Measurements from ENCODE around the gene CRIM1. TPM values are rescaled to one million over a fixed set of nuclear protein-coding genes. Genes with fewer than 3 reads are reported as not detected.

Gene CRIM1
- total and polyA plus RNA-seq, 2 experiments from 2014 or later = 10.5 to 36.4 TPM

DNA sequence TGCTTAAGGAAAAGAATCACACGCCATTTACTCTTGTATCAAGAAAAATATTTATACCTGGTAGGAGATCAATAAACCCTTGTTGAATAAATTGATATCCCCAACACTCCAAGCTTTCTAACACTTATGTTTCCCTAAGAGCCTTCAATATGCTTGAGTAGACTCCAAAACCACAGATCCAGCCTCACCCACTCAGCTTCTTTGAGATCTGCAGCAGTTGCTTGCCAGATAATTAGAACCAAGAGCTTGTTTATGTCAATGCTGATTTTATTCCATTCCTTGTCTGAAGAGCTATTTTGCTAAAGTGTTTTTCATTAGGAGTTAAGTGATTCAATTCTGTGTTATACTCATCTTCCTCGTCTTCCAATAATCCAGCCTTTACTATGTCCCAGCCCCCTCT is 26.3 kb upstream of the CRIM1 start:
- Mint-ChIP-seq H3K4me1 (peaks cover 19% of the 10 kb centered on the region), H3K27me3 (ENCODE audit: insufficient read depth, low read depth, poor library complexity) (no peaks in the 10 kb centered on the region), H3K4me3 (no peak overlapping the region), H3K9me3 (peaks cover 4% of the 10 kb centered on the region), H3K27ac (peak overlapping the region; percentile 21; the same call in 1 of the 2 replicates), H3K36me3 (ENCODE audit: low read depth) (peaks cover 4% of the 10 kb centered on the region)
- Histone ChIP-seq H3F3A (replicated peaks; ENCODE audit: low read depth) (no peaks in the 10 kb centered on the region), H3K4me3 (no peak overlapping the region), H3K79me2 (replicated peaks; ENCODE audit: insufficient read depth) (no peaks in the 10 kb centered on the region), H3K27me3 (ENCODE audit: insufficient read depth) (no peaks in the 10 kb centered on the region), H3K4me1 (ENCODE audit: insufficient read depth) (0 out of 2 replicates have a peak, but pooled peaks cover 5% of the 10 kb centered on the region), H3K9me2 (ENCODE audit: insufficient read depth) (no peaks in the 10 kb centered on the region), H3K36me3 (ENCODE audit: insufficient read depth) (no peaks in the 10 kb centered on the region), H3K4me2 (no peak overlapping the region), H2AFZ (no peak overlapping the region), H3K27ac (ENCODE audit: low read depth) (no peak overlapping the region), H4K20me1 (replicated peaks; ENCODE audit: insufficient read depth) (no peaks in the 10 kb centered on the region)
- no peak for DNase-seq (ENCODE audit: low spot score)
- TF ChIP-seq EZH2phosphoT487 (IDR thresholded peaks at IDR 0.05; ENCODE audit: unreplicated experiment) (no peak), CREB1 (CRISPR knock-in tag; IDR thresholded peaks at IDR 0.05; ENCODE audit: low read depth) (no peak), ZNF114 (CRISPR knock-in tag; IDR thresholded peaks at IDR 0.05) (no peak), NANOG (IDR thresholded peaks at IDR 0.05; ENCODE audit: borderline replicate concordance) (no peak)
- TF ChIP-seq, protein P1, sequence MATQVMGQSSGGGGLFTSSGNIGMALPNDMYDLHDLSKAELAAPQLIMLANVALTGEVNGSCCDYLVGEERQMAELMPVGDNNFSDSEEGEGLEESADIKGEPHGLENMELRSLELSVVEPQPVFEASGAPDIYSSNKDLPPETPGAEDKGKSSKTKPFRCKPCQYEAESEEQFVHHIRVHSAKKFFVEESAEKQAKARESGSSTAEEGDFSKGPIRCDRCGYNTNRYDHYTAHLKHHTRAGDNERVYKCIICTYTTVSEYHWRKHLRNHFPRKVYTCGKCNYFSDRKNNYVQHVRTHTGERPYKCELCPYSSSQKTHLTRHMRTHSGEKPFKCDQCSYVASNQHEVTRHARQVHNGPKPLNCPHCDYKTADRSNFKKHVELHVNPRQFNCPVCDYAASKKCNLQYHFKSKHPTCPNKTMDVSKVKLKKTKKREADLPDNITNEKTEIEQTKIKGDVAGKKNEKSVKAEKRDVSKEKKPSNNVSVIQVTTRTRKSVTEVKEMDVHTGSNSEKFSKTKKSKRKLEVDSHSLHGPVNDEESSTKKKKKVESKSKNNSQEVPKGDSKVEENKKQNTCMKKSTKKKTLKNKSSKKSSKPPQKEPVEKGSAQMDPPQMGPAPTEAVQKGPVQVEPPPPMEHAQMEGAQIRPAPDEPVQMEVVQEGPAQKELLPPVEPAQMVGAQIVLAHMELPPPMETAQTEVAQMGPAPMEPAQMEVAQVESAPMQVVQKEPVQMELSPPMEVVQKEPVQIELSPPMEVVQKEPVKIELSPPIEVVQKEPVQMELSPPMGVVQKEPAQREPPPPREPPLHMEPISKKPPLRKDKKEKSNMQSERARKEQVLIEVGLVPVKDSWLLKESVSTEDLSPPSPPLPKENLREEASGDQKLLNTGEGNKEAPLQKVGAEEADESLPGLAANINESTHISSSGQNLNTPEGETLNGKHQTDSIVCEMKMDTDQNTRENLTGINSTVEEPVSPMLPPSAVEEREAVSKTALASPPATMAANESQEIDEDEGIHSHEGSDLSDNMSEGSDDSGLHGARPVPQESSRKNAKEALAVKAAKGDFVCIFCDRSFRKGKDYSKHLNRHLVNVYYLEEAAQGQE (IDR thresholded peaks at IDR 0.05; ENCODE audit: unreplicated experiment) = no peak
- TF ChIP-seq, protein P2, sequence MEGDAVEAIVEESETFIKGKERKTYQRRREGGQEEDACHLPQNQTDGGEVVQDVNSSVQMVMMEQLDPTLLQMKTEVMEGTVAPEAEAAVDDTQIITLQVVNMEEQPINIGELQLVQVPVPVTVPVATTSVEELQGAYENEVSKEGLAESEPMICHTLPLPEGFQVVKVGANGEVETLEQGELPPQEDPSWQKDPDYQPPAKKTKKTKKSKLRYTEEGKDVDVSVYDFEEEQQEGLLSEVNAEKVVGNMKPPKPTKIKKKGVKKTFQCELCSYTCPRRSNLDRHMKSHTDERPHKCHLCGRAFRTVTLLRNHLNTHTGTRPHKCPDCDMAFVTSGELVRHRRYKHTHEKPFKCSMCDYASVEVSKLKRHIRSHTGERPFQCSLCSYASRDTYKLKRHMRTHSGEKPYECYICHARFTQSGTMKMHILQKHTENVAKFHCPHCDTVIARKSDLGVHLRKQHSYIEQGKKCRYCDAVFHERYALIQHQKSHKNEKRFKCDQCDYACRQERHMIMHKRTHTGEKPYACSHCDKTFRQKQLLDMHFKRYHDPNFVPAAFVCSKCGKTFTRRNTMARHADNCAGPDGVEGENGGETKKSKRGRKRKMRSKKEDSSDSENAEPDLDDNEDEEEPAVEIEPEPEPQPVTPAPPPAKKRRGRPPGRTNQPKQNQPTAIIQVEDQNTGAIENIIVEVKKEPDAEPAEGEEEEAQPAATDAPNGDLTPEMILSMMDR (conservative IDR thresholded peaks at IDR 0.05; ENCODE audit: low read depth in 2 of 2) = no peak
- TF ChIP-seq, protein P3, sequence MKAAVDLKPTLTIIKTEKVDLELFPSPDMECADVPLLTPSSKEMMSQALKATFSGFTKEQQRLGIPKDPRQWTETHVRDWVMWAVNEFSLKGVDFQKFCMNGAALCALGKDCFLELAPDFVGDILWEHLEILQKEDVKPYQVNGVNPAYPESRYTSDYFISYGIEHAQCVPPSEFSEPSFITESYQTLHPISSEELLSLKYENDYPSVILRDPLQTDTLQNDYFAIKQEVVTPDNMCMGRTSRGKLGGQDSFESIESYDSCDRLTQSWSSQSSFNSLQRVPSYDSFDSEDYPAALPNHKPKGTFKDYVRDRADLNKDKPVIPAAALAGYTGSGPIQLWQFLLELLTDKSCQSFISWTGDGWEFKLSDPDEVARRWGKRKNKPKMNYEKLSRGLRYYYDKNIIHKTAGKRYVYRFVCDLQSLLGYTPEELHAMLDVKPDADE (IDR thresholded peaks at IDR 0.05) = no peak
- ATAC-seq = no peak

DNA sequence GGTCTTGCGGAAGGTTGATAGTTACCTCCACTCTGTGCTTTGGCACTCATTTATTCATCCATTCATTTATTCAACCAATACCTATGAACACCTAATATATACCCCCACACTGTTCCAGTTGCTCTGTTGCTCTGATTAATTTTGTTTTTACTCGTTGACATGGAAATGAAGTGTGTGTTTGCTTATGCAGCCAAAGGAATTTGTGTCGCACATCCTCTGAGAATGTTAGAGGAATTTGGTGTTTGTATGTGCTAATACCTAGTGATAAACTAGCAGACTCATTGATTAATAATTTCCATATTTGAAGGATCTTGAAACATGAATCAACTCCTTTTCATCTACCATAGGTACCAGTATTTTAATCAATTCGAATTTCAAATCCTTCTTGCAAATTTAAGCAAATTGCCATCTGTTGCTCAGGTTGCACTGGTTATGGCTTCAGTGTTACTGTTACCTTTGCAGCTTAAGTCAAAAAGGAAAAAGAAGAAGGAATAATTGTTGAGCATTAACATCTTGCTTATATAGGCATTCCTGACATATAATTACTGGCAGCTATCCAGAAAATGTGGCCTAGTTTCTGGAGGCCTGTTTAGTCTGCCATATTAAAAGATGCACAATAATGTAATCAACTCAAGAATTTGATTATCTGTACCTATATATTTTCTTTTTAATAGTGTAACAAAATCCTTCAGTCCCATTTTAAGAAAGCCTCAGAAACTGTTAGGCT is 25.7 kb upstream of the CRIM1 start:
- ATAC-seq = no peak
- no peaks in the 10 kb centered on the region for H3K79me2 ChIP-seq (replicated peaks; ENCODE audit: insufficient read depth)
- Mint-ChIP-seq H3K4me1 (peaks cover 19% of the 10 kb centered on the region), H3K4me3 (no peak overlapping the region), H3K27me3 (ENCODE audit: insufficient read depth, low read depth, poor library complexity) (no peaks in the 10 kb centered on the region), H3K27ac (peak overlapping the region; percentile 21; the same call in 1 of the 2 replicates), H3K36me3 (ENCODE audit: low read depth) (no peaks in the 10 kb centered on the region), H3K9me3 (no peaks in the 10 kb centered on the region)
- H3K9me2 ChIP-seq (ENCODE audit: insufficient read depth) = no peaks in the 10 kb centered on the region
- 0 out of 2 replicates have a peak, but pooled peaks cover 5% of the 10 kb centered on the region for H3K4me1 ChIP-seq (ENCODE audit: insufficient read depth)
- no peak overlapping the region for H3K4me3 ChIP-seq
- H3K27ac ChIP-seq (ENCODE audit: low read depth) = no peak overlapping the region
- peak; percentile 16 for DNase-seq (ENCODE audit: low spot score)
- no peaks in the 10 kb centered on the region for H4K20me1 ChIP-seq (replicated peaks; ENCODE audit: insufficient read depth)
- no peaks in the 10 kb centered on the region for H3K36me3 ChIP-seq (ENCODE audit: insufficient read depth)
- no peak overlapping the region for H3K4me2 ChIP-seq
- no peaks in the 10 kb centered on the region for H3F3A ChIP-seq (replicated peaks; ENCODE audit: low read depth)
- H3K27me3 ChIP-seq (ENCODE audit: insufficient read depth) = no peaks in the 10 kb centered on the region
- no peak overlapping the region for H2AFZ ChIP-seq
- TF ChIP-seq, protein P4, sequence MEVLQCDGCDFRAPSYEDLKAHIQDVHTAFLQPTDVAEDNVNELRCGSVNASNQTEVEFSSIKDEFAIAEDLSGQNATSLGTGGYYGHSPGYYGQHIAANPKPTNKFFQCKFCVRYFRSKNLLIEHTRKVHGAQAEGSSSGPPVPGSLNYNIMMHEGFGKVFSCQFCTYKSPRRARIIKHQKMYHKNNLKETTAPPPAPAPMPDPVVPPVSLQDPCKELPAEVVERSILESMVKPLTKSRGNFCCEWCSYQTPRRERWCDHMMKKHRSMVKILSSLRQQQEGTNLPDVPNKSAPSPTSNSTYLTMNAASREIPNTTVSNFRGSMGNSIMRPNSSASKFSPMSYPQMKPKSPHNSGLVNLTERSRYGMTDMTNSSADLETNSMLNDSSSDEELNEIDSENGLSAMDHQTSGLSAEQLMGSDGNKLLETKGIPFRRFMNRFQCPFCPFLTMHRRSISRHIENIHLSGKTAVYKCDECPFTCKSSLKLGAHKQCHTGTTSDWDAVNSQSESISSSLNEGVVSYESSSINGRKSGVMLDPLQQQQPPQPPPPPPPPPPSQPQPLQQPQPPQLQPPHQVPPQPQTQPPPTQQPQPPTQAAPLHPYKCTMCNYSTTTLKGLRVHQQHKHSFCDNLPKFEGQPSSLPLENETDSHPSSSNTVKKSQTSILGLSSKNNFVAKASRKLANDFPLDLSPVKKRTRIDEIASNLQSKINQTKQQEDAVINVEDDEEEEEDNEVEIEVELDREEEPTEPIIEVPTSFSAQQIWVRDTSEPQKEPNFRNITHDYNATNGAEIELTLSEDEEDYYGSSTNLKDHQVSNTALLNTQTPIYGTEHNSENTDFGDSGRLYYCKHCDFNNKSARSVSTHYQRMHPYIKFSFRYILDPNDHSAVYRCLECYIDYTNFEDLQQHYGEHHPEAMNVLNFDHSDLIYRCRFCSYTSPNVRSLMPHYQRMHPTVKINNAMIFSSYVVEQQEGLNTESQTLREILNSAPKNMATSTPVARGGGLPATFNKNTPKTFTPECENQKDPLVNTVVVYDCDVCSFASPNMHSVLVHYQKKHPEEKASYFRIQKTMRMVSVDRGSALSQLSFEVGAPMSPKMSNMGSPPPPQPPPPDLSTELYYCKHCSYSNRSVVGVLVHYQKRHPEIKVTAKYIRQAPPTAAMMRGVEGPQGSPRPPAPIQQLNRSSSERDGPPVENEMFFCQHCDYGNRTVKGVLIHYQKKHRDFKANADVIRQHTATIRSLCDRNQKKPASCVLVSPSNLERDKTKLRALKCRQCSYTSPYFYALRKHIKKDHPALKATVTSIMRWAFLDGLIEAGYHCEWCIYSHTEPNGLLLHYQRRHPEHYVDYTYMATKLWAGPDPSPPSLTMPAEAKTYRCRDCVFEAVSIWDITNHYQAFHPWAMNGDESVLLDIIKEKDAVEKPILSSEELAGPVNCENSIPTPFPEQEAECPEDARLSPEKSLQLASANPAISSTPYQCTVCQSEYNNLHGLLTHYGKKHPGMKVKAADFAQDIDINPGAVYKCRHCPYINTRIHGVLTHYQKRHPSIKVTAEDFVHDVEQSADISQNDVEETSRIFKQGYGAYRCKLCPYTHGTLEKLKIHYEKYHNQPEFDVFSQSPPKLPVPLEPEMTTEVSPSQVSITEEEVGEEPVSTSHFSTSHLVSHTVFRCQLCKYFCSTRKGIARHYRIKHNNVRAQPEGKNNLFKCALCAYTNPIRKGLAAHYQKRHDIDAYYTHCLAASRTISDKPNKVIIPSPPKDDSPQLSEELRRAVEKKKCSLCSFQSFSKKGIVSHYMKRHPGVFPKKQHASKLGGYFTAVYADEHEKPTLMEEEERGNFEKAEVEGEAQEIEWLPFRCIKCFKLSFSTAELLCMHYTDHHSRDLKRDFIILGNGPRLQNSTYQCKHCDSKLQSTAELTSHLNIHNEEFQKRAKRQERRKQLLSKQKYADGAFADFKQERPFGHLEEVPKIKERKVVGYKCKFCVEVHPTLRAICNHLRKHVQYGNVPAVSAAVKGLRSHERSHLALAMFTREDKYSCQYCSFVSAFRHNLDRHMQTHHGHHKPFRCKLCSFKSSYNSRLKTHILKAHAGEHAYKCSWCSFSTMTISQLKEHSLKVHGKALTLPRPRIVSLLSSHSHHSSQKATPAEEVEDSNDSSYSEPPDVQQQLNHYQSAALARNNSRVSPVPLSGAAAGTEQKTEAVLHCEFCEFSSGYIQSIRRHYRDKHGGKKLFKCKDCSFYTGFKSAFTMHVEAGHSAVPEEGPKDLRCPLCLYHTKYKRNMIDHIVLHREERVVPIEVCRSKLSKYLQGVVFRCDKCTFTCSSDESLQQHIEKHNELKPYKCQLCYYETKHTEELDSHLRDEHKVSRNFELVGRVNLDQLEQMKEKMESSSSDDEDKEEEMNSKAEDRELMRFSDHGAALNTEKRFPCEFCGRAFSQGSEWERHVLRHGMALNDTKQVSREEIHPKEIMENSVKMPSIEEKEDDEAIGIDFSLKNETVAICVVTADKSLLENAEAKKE (CRISPR knock-in tag; IDR thresholded peaks at IDR 0.05) = no peak
